Astrocyte (in vitro differentiated cells and primary cell): ENCODE measurements around the gene TRIM61.

Source experiments
- EZH2 ChIP-seq: IDR thresholded peaks from 2 replicates; pipeline ENCODE4 v1.6.1; 2012; ENCODE audit warnings: mild to moderate bottlenecking, low read length, inconsistent platforms; ENCODE audit not compliant: insufficient read depth
- TF ChIP-seq, protein P1 (sequence below): IDR thresholded peaks from 2 replicates; pipeline ENCODE4 v1.5.1; 2011; ENCODE audit warnings: low read depth, mild to moderate bottlenecking, inconsistent platforms, low read length, moderate library complexity; ENCODE audit not compliant: insufficient read depth

DNA sequence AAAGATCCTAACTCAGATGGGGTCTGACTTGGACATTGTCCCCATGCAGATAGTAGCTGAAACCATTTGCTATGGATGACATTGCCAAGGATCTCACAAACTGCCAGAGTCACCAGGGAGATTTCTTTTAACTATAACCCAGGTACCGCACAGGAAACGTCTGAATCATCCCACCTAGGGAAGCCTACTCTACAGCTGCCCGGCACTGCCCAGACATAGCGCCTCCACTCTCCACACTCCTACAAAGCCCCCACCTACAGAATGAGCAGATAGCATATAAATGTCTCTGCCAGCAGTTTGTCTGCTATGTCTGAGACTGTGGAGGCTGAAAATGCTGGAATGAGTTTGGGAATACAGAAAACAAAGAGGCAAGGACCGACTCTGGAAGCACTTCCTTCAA, 32.3 kb downstream of the TRIM61 start:
- TF ChIP-seq, protein P1, sequence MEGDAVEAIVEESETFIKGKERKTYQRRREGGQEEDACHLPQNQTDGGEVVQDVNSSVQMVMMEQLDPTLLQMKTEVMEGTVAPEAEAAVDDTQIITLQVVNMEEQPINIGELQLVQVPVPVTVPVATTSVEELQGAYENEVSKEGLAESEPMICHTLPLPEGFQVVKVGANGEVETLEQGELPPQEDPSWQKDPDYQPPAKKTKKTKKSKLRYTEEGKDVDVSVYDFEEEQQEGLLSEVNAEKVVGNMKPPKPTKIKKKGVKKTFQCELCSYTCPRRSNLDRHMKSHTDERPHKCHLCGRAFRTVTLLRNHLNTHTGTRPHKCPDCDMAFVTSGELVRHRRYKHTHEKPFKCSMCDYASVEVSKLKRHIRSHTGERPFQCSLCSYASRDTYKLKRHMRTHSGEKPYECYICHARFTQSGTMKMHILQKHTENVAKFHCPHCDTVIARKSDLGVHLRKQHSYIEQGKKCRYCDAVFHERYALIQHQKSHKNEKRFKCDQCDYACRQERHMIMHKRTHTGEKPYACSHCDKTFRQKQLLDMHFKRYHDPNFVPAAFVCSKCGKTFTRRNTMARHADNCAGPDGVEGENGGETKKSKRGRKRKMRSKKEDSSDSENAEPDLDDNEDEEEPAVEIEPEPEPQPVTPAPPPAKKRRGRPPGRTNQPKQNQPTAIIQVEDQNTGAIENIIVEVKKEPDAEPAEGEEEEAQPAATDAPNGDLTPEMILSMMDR: no peak
- TF ChIP-seq EZH2: no peak
